ENCODE data around the gene ASIP.
"Not testable (repeated sequence)": the region's sequence is repeated elsewhere in the genome, so short reads cannot be mapped to it uniquely, and the experiment has no call there.

Gene ASIP

DNA sequence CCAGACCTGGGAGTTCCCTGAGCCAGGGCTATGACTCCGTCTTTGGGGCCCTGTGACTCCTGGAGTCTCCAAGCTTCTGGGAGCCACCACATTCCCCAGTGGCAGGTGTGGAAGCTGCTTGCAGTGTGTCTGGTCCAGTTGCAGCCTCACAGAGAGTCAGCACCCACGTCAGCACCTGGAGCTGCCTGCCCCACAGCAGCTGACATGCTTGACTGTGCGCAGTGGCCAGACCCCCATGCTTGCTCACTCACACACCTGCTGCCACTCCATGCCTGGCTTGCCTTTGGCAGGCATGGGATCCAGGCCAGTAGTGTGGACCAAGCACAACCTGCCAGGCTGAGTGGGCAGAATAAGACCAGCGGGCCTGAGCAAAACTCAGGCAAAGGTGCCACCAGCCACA lies 31.0 kb upstream of the ASIP start:
- TF ChIP-seq CTCF (conservative IDR thresholded peaks at IDR 0.05; ENCODE audit: low read depth, low read length): no peak
- H3K4me3 ChIP-seq (ENCODE audit: low read length): no peak overlapping the region
- DNase-seq (ENCODE audit: low read depth): no peak

DNA sequence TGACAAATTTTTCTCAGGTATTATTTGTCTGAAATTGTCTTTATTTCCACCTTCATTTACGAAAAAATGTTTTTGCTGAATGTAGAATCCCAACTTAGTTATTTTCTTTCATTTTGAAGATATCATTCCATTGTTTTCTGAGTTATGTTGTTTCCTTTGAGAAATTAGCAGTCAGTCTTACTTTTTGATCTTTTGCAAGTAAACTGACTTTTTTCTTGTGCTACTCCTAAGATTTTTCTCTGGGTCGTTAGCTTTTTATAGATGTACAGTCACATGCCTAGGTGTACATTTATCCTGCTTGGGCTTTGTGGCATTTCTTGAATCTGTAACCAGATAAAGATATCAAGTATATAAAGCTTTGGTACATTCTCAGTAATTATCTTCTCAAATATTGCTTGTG lies 29.6 kb upstream of the ASIP start:
- H3K4me3 ChIP-seq (ENCODE audit: low read length): no peak overlapping the region
- no peak for TF ChIP-seq CTCF (conservative IDR thresholded peaks at IDR 0.05; ENCODE audit: low read depth, low read length)
- DNase-seq (ENCODE audit: low read depth): no peak

DNA sequence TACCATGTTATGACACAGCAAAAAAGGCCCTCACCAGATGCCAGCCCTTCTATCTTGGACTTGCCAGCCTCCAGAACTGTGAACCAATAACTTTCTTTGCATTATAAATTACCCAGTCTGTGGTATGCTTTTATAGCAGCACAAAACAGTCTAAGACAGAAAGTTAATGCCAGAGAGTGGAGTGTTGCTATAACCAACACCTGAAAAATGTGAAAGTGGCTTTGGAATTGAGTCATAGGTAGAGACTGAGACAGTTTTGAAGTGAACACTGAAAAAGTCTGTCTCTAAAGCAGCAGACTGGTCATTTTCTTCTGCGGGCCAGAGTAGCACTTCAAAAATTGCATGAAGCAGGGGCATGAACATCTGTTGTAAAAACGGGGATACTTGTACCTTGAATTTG lies 28.0 kb upstream of the ASIP start:
- no peak for DNase-seq (ENCODE audit: low read depth)

GRCh38 chr20:34215711-34216381 lies 25.4 kb upstream of the ASIP start:
- peak overlapping the region; percentile 58 for H3K4me3 ChIP-seq (ENCODE audit: low read length)
- peak; percentile 51 for DNase-seq (ENCODE audit: low read depth)
- TF ChIP-seq CTCF (conservative IDR thresholded peaks at IDR 0.05; ENCODE audit: low read depth, low read length): no peak

More for the DNA sequence above, 28.0 kb upstream of the ASIP start:
- no peak overlapping the region for H3K4me3 ChIP-seq (ENCODE audit: low read length)
- no peak for TF ChIP-seq CTCF (conservative IDR thresholded peaks at IDR 0.05; ENCODE audit: low read depth, low read length)

DNA sequence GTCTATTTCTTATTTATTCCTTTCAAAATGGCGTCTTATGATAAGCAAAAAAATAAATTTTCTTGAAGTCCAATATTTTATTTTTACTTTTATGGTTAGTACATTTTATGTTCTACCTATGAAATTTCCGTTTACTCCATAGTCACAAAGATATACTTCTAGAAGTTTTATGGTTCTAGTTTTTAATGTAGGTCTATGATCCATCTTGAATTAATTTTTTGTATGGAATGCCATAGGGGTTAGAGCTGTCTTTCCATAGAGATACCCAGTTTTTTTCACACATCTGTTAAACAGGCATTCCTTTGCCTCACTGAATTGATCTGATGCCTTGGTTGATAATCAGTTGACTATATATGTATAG lies 24.9 kb upstream of the ASIP start:
- peak overlapping the region; percentile 58 for H3K4me3 ChIP-seq (ENCODE audit: low read length)

DNA sequence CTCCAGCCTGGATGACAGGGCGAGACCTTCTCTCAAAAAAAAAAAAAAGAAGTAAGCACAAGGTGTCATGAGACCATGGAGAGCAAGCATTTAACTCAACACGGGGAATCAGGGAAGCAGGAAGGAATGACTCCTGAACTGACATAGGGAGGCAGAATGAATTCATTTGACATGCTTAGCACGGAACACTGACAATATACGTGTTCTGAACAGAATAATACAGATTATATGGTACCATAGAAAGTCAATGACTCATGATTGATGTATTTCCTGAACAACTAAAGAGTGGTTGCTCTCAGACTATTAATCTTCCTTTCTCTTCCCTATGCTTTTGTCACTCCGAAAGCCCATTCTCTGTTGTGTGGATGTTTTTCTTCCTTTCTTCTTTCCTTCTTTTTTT lies 20.7 kb upstream of the ASIP start:
- H3K4me3 ChIP-seq (ENCODE audit: low read length): no peak overlapping the region
- DNase-seq (ENCODE audit: low read depth): no peak
- TF ChIP-seq CTCF (conservative IDR thresholded peaks at IDR 0.05; ENCODE audit: low read depth, low read length): no peak

More for the DNA sequence above, 24.9 kb upstream of the ASIP start:
- no peak for TF ChIP-seq CTCF (conservative IDR thresholded peaks at IDR 0.05; ENCODE audit: low read depth, low read length)
- no peak for DNase-seq (ENCODE audit: low read depth)

DNA sequence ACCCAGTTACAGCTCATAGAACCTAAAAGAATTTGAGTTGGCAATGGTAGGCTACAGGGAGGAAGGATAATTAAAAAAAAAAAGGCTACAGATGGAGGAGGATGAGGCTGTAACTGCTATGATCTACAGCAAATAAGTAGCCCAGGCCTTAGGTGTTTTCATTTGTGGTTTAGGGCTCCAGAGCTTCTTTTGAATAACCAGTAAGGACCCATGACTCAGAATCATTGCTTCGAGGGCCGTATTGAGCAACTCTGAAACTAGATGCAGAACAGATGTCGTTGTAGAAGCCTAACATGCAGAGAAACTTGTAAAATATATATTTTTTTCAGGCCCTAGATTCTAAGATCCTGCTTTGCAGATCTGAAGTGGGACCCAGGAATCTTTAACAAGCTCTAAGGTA lies 19.0 kb upstream of the ASIP start:
- no peak for DNase-seq (ENCODE audit: low read depth)
- H3K4me3 ChIP-seq (ENCODE audit: low read length): no peak overlapping the region
- no peak for TF ChIP-seq CTCF (conservative IDR thresholded peaks at IDR 0.05; ENCODE audit: low read depth, low read length)

DNA sequence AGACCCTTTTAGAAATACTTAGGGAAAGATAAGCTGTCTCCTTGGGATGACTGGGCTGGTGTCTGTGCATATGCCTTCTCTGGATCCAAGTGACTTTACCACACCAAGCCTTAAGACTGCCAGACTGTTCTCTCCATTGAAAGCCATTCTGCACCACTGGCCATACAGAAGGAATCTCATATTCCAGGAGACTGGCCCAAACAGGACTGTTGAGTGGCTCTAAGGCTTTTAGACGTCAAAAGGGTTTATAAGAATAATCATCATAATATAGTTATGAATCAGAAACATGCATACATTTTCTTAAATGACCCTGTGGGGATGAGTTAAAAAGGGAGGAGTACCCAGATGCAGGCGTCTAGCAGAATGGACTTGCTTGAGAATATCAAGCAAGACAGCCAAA lies 17.0 kb upstream of the ASIP start:
- DNase-seq (ENCODE audit: low read depth): not testable (repeated sequence)

More for the DNA sequence above, 17.0 kb upstream of the ASIP start:
- not testable (repeated sequence) for H3K4me3 ChIP-seq (ENCODE audit: low read length)

Measured in retinal pigment epithelial cell (primary cell).